Stomach (tissue), 4 donors: ENCODE results near the gene LMO2.

Experiments
- POLR2A ChIP-seq, 4 donors: fragments of 450-650 bp; IDR thresholded peaks; one replicate each; pipeline ENCODE4 v1.6.1; 2016; ENCODE audit warnings: antibody characterized with exemption in 4 of 4, control low read depth in 2 of 4, mild to moderate bottlenecking in 1 of 4, moderate library complexity in 1 of 4
- TF ChIP-seq, protein P1 (sequence below), 7 experiments: fragments of 450-650 bp in 4 of 7; fragments of 200-600 bp in 3 of 7; sonication (generic) in 3 of 7; IDR thresholded peaks; one replicate each; pipeline ENCODE4 v1.5.1; 2016 to 2019; ENCODE audit warnings: antibody characterized with exemption in 7 of 7, control low read depth in 2 of 7, mild to moderate bottlenecking in 1 of 7

DNA sequence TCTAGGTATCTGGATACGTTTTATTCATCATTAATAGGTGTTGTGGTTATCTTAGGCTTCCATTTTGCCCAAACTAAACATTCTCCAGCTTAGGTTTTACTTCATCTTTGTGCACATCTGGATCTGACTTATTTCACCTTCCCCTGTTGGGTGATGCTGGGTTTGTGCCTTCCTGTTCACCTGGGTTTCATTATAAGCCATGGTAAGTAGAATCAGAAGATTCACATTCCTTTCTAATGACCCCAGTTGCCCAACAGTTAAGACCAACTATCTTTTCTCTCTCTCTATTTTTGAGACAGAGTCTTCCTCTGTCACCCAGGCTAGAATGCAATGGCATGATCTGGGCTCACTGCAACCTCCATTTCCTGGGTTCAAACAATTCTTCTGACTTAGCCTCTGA is 44.6 kb downstream of the LMO2 start:
- TF ChIP-seq POLR2A (IDR thresholded peaks at IDR 0.05), result no peak
- TF ChIP-seq, protein P1, sequence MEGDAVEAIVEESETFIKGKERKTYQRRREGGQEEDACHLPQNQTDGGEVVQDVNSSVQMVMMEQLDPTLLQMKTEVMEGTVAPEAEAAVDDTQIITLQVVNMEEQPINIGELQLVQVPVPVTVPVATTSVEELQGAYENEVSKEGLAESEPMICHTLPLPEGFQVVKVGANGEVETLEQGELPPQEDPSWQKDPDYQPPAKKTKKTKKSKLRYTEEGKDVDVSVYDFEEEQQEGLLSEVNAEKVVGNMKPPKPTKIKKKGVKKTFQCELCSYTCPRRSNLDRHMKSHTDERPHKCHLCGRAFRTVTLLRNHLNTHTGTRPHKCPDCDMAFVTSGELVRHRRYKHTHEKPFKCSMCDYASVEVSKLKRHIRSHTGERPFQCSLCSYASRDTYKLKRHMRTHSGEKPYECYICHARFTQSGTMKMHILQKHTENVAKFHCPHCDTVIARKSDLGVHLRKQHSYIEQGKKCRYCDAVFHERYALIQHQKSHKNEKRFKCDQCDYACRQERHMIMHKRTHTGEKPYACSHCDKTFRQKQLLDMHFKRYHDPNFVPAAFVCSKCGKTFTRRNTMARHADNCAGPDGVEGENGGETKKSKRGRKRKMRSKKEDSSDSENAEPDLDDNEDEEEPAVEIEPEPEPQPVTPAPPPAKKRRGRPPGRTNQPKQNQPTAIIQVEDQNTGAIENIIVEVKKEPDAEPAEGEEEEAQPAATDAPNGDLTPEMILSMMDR (IDR thresholded peaks at IDR 0.05), result no peak
